ENCODE data around the gene ATP6AP2. TPM values are rescaled to one million over a fixed set of nuclear protein-coding genes. Genes with fewer than 3 reads are reported as not detected.

The ATP6AP2 gene, protein sequence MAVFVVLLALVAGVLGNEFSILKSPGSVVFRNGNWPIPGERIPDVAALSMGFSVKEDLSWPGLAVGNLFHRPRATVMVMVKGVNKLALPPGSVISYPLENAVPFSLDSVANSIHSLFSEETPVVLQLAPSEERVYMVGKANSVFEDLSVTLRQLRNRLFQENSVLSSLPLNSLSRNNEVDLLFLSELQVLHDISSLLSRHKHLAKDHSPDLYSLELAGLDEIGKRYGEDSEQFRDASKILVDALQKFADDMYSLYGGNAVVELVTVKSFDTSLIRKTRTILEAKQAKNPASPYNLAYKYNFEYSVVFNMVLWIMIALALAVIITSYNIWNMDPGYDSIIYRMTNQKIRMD
- 100 to 1,000 TPM; 109 to 159 (median 142) TPM for total RNA-seq
- 100 to 1,000 TPM in 1 of 3 donors, 10 to 100 TPM in 2; 32.3 to 164 (median 43.1) TPM for polyA plus RNA-seq
- long read RNA-seq, donor 1, transcript ATP6AP2-212 (1 exons, 544 nt) = minor isoform, 7 of 95 reads
- long read RNA-seq, donor 1, transcript ATP6AP2-217 (9 exons, 2,337 nt) = major isoform, 57 of 95 reads
- long read RNA-seq, donor 1, partial matches to known transcripts = 21 of 95 reads
- long read RNA-seq, donor 1, other reads (novel, unspliced or antisense) = 0 of 95 reads
- long read RNA-seq, donor 2, transcript ATP6AP2-212 (1 exons, 544 nt) = minor isoform, 5 of 91 reads
- long read RNA-seq, donor 2, transcript ATP6AP2-217 (9 exons, 2,337 nt) = major isoform, 58 of 91 reads
- long read RNA-seq, donor 2, partial matches to known transcripts = 20 of 91 reads
- long read RNA-seq, donor 2, other reads (novel, unspliced or antisense) = 0 of 91 reads
- long read RNA-seq, donor 3, transcript ATP6AP2-232 (4 exons, 466 nt) = minor isoform, 5 of 81 reads
- long read RNA-seq, donor 3, transcript ATP6AP2-217 (9 exons, 2,337 nt) = major isoform, 48 of 81 reads
- long read RNA-seq, donor 3, partial matches to known transcripts = 20 of 81 reads
- long read RNA-seq, donor 3, other reads (novel, unspliced or antisense) = 0 of 81 reads
- long read RNA-seq, donor 4, transcript ATP6AP2-224 (8 exons, 1,929 nt) = minor isoform, 5 of 213 reads
- long read RNA-seq, donor 4, transcript ATP6AP2-217 (9 exons, 2,337 nt) = major isoform, 189 of 213 reads
- long read RNA-seq, donor 4, partial matches to known transcripts = 7 of 213 reads
- long read RNA-seq, donor 4, other reads (novel, unspliced or antisense) = 6 of 213 reads
- long read RNA-seq, donor 5, transcript ATP6AP2-217 (9 exons, 2,337 nt) = major isoform, 271 of 301 reads
- long read RNA-seq, donor 5, transcript ATP6AP2-215 (8 exons, 1,962 nt) = minor isoform, 5 of 301 reads
- long read RNA-seq, donor 5, partial matches to known transcripts = 4 of 301 reads
- long read RNA-seq, donor 5, other reads (novel, unspliced or antisense) = 8 of 301 reads
- long read RNA-seq, donor 6, transcript ATP6AP2-217 (9 exons, 2,337 nt) = major isoform, 109 of 127 reads
- long read RNA-seq, donor 6, partial matches to known transcripts = 4 of 127 reads
- long read RNA-seq, donor 6, other reads (novel, unspliced or antisense) = 5 of 127 reads
- long read RNA-seq, donor 7, transcript ATP6AP2-217 (9 exons, 2,337 nt) = major isoform, 15 of 38 reads
- long read RNA-seq, donor 7, transcript ATP6AP2-212 (1 exons, 544 nt) = minor isoform, 5 of 38 reads
- long read RNA-seq, donor 7, partial matches to known transcripts = 15 of 38 reads
- long read RNA-seq, donor 7, other reads (novel, unspliced or antisense) = 0 of 38 reads
- long read RNA-seq, donor 8, transcript ATP6AP2-217 (9 exons, 2,337 nt) = major isoform, 92 of 138 reads
- long read RNA-seq, donor 8, partial matches to known transcripts = 27 of 138 reads
- long read RNA-seq, donor 8, other reads (novel, unspliced or antisense) = 0 of 138 reads
- long read RNA-seq, donor 9, transcript ATP6AP2-217 (9 exons, 2,337 nt) = major isoform, 49 of 79 reads
- long read RNA-seq, donor 9, partial matches to known transcripts = 24 of 79 reads
- long read RNA-seq, donor 9, other reads (novel, unspliced or antisense) = 0 of 79 reads
- long read RNA-seq, donor 10, transcript ATP6AP2-217 (9 exons, 2,337 nt) = major isoform, 45 of 63 reads
- long read RNA-seq, donor 10, partial matches to known transcripts = 13 of 63 reads
- long read RNA-seq, donor 10, other reads (novel, unspliced or antisense) = 0 of 63 reads

DNA sequence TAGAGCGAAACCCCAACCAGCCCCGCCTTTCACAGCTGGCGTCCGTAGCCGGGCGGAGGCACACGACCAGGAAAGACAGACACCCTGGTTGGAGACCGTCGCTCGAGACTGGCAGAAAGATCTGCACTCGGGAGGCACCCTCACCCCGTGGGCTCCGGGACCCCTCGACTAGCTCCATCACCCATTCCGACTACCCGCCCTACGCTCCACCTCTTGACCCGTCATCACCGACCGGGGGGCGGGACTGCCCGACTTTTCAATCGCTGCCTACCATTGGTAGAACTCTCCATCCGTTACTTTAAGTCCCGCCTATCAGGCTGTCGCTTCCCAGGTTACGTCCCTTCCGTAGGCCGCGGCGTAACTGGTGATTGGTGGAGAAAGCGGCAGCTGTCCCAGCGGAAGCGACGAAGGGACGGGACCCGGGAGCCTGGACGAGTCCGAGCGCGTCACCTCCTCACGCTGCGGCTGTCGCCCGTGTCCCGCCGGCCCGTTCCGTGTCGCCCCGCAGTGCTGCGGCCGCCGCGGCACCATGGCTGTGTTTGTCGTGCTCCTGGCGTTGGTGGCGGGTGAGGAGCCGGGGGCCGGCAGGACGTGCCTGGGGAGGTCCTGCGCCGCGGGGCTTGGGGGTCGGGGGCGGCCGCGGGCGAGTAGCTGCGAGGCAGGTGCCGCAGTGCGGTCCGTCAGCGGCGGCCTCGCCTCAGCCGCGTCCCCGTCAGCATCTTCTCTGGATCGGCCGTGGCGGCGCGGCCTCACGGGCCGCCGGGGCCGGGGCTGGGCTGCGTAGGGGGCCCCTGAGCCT lies at the start of gene ATP6AP2:
ATP6AP2 (plus strand) TSS at position 434 of the 799 bp plus-strand sequence; CDS start at position 530, 96 bp downstream.
- Histone ChIP-seq H3K36me3 (replicated peaks in 1 of 2) (no peaks in the 10 kb centered on the region), H3K27me3 (peaks cover 9% of the 10 kb centered on the region)
- DNase-seq = peak; percentile 92 to 97 (median 94)

DNA sequence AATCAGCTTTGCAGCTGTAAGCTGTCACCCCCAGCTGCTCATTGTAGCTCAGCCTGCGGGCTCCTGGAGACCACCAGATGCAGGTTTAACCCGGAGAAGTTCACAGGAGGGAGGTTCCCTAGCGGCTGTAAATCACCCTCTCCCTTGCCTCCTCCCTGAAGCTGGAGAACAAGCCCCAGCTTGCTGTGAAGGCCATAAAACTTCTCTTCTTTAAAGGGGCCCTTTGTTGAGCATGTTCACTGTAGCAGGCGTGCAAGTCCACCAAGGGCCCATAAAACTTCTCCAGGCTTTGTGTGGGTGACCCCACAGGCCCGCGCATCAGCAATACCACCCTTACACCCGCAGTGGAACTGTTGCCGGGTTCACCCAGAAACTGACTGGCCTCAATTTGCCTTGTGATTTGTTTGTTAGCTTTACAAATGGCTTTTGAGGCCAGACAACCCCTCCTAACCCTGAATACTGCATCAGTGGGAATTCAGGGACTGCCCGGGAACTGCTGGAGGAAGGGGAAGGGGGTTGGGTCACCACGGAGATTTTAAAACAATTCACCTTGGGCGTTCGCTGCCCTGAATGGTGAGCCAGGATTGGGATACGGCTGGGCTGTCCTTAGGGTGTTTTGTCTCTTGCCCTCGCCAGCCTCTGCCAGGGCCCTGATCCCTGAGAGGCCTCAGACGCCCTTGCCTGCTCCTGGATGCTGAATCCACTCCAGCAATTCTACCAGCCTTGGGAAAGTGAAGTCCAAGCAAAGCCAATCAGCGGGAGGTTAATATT lies 49.5 kb upstream of the ATP6AP2 start:
- H3K9me3 ChIP-seq (replicated peaks in 1 of 3) = no peaks in the 10 kb centered on the region
- no peak overlapping the region for H3K27ac ChIP-seq
- peak in 1 of 7 donors; percentile 19 for DNase-seq
- H3K27me3 ChIP-seq = peaks cover 20% of the 10 kb centered on the region
- no peaks in the 10 kb centered on the region for H3K4me1 ChIP-seq (replicated peaks in 1 of 2)
- 46 to 53% (median 49%) methylated on average over 11 to 16 of the region's 16 CpGs for WGBS, 4 donors
- intact Hi-C loops (cut with DNase I) = no loop called here
- TF ChIP-seq, protein P1, sequence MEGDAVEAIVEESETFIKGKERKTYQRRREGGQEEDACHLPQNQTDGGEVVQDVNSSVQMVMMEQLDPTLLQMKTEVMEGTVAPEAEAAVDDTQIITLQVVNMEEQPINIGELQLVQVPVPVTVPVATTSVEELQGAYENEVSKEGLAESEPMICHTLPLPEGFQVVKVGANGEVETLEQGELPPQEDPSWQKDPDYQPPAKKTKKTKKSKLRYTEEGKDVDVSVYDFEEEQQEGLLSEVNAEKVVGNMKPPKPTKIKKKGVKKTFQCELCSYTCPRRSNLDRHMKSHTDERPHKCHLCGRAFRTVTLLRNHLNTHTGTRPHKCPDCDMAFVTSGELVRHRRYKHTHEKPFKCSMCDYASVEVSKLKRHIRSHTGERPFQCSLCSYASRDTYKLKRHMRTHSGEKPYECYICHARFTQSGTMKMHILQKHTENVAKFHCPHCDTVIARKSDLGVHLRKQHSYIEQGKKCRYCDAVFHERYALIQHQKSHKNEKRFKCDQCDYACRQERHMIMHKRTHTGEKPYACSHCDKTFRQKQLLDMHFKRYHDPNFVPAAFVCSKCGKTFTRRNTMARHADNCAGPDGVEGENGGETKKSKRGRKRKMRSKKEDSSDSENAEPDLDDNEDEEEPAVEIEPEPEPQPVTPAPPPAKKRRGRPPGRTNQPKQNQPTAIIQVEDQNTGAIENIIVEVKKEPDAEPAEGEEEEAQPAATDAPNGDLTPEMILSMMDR (IDR thresholded peaks at IDR 0.05) = no peak
- TF ChIP-seq POLR2A (IDR thresholded peaks at IDR 0.05) = no peak
- no peak overlapping the region for H3K4me3 ChIP-seq
- H3K36me3 ChIP-seq (replicated peaks in 1 of 2) = no peaks in the 10 kb centered on the region

More for the DNA sequence above, at the start of gene ATP6AP2:
- WGBS, 4 donors = 0 to 49% (median 26%) methylated on average over 26 to 86 of the region's 89 CpGs; no CpG with 5 or more reads in 1 of the 4 donors
- intact Hi-C loops (cut with DNase I) = no loop called here
- TF ChIP-seq POLR2A (IDR thresholded peaks at IDR 0.05) = peak; percentile 85 to 95
- TF ChIP-seq, protein P1 (IDR thresholded peaks at IDR 0.05) = no peak
- Histone ChIP-seq H3K4me1 (replicated peaks in 1 of 2) (peaks cover 0 to 8% of the 10 kb centered on the region in 2 donors), H3K27ac (peak within 1 kb of the TSS; percentile 60 to 95 (median 92)), H3K9me3 (replicated peaks in 1 of 3) (no peaks in the 10 kb centered on the region), H3K4me3 (peak within 1 kb of the TSS in 3 of 4 donors; percentile 48 to 67 (median 67))

Data from adrenal gland (tissue), 19 donors.